ENCODE data around the gene CYP27B1.

- TF ChIP-seq CTCF (IDR thresholded peaks at IDR 0.05 in 8 of 11, conservative IDR thresholded peaks at IDR 0.05 in 3 of 11) (no peak), POLR2A (IDR thresholded peaks at IDR 0.05) (no peak), POLR2AphosphoS5 (IDR thresholded peaks at IDR 0.05) (no peak)
Measured at GRCh38 chr12:57732726-57733593, 33.9 kb downstream of the CYP27B1 start.
